GM18517 (cell line): Measurements from ENCODE around the gene SNF8.
"Not testable (repeated sequence)": the region's sequence is repeated elsewhere in the genome, so short reads cannot be mapped to it uniquely, and the experiment has no call there.

Source experiments
- ATAC-seq: cut with Tn5 transposase; IDR thresholded peaks from one replicate; pipeline ENCODE4 v1.9.1; 2021; ENCODE audit warnings: mild to moderate bottlenecking, moderate library complexity; ENCODE audit not compliant: unreplicated experiment

The SNF8 gene, protein sequence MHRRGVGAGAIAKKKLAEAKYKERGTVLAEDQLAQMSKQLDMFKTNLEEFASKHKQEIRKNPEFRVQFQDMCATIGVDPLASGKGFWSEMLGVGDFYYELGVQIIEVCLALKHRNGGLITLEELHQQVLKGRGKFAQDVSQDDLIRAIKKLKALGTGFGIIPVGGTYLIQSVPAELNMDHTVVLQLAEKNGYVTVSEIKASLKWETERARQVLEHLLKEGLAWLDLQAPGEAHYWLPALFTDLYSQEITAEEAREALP

DNA sequence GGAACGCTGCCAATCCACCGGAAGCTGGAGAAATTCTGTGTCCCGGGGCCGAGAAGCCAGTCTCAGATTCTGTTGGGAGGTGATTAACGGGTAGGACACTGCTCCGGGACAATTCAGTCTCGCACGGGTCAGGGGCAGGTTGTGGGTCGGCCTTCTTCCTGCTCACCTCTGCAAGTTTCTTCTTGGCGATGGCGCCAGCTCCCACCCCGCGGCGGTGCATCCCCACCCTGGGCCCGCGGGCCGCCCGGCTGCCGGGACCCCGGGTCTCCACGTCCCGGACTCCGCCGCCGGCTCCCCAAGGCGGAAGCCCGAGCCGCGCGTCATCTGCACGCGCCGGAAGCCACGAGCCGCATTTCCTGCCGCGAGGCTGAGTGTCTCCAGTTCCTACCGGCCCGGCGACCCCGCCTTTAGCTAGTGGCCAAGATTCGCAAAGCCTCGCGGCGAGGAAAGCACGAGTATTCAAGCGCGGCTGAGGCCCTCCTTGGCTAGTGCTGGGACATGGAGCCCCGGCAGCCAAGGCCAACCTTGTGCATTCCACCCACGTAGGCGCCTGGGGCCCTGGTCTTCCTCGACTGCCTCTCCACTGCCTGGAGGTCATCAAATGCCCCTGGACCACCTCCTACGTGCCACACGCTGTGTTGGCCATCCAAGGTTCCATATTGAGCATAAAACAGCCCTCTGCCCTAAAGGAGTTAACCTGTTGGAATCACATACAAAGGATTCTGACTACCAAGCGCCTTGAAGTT lies at the start of gene SNF8:
SNF8 (minus strand) TSS at position 328 of the 746 bp plus-strand sequence; CDS start at position 220, 108 bp downstream.
- peak; percentile 83 for ATAC-seq

DNA sequence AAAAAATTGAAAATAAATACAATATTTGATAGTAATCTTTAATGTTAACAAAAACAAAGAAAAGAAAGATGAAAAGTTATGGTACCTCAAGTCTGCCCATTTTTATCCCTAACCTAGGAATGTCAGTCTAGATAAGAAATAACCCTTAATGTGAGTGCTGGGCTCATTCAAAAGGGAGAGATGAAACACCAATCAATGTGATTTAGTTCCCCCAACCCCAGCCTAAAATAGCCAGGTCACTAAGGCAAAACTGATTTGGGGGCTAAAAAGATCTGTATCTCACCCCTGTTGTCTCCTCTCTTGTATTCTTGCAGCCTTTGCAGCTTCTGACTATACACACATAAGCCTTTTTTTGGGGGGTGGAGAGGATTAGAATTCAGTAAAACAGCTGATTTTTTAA lies 49.3 kb upstream of the SNF8 start:
- no peak for ATAC-seq

DNA sequence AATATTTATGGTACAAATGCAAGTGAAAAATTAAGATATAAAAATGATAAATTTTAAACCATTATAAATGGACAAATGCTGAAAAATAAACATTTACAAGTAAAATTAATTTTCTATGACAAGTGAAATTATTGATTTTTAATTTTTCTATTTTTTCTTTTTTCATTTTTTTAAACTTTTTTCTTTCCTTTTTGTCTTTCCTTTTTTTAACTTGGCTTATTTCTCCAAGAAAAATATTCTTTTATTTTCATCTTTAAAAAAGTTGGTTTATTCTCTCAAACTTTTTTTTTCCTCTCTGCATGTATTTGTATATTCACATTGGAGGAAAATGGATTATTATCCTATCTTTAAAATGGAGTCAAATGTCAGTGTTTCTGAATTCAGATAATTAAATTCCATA lies 48.7 kb upstream of the SNF8 start:
- ATAC-seq, result no peak

DNA sequence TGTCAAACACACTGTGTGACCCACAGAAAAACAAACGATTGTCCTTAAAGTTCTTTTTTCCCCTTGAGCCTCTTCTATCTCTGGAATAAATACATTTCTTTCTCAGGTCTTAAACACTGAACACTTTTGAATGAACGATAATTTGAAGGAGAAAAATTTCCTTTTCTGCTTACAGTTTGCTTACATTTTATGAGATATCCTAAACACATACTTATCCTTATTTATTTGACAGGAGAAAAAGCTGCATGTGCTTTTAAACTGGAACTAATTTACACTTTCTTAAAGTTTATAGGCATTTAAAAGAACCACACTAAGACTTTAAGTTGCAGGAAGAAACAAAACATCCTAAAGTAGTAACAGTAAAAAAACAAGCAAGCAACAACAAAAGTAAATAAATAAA lies 47.8 kb upstream of the SNF8 start:
- no peak for ATAC-seq

DNA sequence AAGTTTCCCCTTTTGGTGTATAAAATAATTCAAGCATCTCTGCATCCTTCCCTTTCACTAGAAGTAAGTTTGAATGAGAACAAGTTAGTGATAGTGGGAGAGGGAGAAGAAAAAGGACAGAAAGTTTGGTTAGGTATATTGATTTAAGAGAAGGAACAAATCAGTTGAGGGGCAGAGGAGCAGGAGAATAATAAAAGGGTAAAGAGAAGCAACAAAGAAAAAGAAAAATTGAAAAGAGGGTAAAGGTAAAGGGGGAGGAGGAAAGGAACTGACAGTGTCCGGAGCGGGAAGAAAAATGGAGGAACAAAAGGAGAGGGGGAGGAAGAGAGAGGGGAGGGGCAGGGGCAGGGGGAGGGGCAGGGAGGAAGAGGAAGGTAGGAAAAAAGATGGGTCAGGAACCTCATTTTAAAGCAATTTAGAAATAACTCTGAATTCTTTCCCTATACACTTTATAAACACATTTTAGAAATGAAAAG lies 46.3 kb upstream of the SNF8 start:
- ATAC-seq, result no peak

DNA sequence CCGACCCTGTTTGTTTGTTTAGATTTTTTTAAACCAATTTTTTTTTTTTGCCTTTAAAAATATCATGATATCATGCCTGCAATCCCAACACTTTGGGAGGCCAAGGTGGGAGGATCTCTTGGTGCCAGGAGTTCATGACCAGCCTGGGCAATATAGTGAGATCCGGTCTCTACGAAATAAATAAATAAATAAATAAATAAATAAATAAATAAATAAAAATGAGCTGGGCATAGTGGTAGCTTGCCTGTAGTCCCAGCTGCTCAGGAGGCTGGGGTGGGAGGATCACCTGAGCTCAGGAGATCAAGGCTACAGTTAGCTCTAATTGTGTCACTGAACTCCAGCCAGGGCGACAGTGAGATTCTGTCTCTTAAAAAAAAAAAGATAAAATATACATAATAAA lies 44.5 kb upstream of the SNF8 start:
- ATAC-seq, result no peak

DNA sequence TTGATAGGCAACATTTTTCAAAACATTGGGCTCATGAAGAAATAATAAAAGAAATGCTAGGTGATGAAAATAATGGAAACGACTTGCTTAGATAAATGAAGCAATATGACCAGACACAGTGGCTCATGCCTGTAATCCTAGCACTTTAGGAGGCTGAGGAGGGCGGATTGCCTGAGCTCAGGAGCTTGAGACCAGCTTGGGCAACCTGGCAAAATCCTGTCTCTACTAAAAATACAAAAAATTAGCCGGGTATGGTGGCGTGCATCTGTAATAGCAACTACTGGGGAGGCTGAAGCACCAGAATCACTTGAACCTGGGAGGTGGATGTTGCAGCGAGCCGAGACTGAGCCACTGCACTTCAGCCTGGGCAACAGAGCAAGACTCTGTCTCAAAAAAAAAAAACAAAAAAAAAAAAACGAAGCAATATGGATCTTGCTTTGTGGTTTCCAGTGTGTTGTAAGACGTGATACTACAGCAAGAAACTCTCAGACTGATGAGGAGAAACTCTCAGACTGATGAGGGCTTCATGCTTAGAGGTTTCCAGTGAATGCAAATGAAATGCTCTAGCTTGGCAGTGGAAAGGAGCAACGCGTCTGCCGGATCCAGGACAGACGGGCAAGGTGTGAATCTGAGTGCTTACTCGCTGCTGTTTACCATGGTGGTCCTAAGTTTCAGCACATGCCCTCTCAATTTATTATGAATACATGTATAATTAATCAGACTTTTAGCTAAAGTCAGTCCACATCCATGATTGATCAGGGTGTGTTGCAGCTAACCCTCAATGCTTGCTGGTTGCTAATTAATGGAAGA lies 41.0 kb upstream of the SNF8 start:
- ATAC-seq, result no peak

DNA sequence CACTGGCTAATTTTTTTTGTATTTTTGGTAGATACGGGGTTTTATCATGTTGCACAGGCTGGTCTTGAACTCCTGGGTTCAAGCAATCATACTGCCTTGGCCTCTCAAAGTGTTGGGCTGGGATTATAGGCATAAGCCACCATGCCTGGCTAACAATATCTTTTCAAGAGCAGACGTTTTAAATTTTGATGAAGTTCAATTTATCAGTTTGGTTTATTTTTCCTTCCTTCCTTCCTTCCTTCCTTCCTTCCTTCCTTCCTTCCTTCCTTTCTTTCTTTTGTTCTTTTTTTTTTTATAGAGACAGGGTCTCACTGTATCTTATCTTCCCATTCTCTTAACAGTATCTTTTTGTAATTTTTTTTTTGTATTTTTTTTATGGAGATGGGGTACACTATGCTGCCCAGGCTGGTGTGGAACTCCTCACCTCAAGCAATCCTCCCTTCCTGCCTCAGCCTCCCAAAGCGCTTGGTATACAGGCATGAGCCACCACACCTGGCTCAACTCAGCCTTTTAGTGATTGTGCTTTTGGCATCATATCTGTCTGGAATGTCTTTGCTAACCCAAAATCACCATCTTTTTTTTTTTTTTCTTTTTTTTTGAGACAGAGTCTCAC lies 37.4 kb upstream of the SNF8 start:
- no peak for ATAC-seq

DNA sequence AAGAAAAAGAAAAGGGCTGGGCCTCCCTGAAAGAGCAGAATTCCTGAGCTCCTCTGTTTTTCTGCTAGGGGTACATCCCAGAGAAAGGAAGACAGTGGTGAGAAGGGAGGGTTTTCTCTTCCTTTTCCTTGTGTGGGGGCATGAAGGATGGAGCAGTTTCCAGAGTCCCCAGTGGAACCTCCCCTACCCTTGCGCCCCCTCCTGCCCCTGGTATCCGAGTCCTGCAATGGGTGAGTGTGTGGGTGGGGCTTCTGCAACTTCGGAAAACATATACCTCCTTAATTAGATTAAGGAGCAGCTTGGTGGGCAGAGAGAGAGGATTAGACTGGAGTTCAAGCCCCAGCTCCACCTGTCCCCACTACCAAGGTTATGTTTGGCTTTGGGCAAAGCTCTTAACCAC lies 29.2 kb upstream of the SNF8 start:
- ATAC-seq, result no peak

DNA sequence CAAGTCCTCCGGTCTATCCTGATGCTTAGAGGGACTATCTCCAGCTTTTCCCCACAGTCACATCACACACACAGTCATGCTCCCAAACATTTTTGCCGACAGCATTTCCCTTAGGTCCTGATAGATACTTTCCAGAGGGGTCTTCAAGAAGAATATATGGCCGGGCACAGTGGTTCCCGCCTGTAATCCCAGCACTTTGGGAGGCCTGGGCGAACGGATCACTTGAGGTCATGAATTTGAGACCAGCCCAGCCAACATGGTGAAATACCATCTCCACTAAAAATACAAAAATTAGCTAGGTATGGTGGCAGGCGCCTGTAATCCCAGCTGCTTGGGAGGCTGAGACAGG lies 28.1 kb upstream of the SNF8 start:
- ATAC-seq, result no peak

DNA sequence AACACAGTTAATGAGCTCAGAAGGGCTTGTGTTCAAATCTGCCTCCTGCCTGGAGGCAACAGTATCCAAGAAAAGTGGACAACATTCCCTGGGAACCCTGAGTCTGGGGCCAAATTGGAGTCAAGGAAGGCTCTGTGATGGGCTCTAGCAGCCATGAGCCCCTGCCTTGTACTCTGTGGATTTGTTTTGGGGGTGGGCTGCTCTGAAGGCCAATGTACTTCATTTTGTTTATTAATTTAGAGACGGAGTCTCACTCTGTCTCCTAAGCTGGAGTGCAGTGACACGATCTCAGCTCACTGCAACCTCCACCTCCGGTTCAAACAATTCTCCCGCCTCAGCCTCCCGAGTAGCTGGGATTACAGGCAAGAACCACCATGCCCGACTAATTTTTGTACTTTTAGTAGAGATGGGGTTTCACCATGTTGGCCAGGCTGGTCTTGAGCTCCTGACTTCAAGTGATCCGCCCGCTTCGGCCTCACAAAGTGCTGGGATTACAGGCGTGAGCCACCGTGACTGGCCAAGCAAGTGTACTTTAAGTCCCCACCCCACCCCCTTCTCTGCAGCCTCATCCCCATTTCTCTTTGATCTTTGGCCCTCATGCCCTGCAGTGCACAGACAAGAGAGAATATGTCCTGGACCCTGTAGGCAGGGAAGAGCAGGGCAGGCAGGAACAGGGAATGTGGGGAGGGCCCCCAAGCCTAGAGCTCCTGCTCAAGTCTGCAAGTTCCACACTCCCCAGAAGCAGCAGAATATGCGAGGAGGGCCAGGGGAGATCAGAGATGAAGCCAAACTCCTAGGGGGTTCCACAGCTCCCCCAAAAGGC lies 26.4 kb upstream of the SNF8 start:
- no peak for ATAC-seq

DNA sequence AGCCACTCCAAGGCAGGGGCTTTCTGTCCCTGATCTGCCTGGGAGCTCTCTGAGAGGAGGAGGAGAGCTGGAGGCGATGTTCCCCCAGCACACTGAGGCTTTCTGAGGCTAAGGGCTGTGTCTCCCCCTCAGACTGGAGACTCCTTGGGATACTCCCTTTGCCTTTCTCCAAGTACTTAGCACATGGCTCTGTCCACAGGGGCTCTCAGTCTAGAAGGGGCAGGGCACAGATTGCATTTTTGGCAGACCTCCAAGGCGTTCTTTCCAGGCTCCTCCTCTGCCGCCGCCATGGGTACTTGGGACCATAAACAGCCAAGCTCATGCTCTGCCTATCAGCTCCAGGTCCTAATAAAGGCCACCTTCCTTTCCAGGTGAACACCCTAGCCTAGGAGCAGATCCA lies 25.6 kb upstream of the SNF8 start:
- no peak for ATAC-seq

DNA sequence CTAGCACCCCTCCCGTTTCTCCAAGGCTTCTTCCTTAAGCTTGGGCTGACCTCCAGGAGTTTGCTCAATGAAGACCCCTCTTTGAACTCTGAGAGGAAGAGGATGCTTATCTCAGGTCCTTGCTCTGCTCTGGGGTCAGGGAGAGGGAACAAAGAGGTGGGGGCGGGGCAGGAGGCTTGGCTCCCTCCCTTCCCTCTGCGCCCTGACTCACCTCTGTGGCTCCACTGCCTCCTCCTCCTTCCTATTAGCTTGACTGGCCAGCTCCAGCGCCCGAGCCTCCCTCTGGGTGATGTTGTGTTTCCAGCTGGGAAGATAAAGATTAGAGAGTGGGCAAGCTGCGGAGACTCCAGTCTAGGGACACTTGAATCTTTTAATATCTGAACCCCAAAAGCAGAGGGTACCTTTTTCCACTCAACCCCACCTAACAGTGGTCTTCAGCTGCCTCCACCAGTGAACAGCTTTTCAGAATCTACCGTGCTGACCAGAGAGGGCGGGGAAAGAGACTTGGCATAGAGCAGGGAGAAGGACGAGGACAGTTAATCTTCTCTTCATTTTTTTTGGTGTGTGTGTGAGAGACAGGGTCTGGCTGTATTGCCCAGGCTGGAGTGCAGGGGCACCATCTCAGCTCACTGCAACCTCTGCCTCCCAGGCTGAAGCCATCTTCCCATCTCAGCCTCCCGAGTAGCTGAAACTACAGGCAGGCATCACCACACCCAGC lies 17.0 kb upstream of the SNF8 start:
- ATAC-seq, result no peak

DNA sequence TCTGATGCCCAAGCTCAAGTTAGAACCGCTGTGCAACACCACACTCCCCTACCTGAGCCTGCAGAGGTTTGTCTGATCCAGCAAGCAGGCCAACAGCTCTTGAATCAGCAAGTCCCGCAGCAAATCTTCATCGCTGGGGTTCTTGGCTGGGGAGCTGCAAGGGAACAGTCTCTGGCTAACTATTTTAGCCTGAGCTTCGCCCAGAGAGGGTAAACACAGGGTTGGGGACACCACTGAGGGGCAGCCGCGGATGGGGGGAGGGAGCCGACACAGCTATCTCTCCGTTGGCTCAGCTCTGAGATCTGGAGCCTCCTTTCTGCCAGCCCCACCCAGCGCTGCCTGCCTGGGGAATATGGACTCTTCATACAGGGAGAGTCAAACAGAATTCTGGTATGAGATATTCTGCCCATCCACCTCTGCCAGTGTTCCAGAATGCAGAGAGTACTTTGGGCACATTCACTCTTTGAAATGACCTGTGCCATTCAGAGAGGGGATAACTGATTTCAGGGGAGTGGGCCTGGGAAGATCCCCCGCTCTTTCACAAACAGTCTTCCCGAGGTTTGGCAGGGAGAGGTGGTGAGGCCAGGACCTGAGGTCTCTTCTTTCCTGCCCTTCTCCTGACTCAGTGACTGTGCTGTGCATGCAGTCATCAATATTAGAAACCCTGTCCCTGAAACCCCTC lies 16.3 kb upstream of the SNF8 start:
- ATAC-seq, result no peak

DNA sequence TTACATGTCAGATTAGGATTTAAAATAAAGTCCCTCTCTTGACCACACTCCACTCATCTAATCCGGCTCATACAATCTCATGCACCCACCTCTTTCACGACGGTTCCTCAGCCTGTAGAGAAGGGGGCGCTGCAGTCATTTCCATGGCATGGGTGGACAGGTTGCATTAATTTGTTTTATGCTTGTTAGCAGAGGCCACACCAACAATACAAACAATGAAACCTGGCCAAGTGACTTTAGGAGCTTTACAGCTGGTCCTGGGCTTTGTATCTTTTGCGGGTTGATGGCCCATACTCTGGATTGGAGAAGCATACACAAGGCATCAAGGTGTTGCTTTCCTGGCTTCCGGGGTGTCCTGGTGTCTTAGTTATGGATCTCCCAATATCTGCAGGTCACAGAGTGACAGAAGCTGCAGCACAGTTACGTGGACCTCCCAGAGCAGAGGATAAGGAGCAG lies 9.7 kb upstream of the SNF8 start:
- no peak for ATAC-seq

DNA sequence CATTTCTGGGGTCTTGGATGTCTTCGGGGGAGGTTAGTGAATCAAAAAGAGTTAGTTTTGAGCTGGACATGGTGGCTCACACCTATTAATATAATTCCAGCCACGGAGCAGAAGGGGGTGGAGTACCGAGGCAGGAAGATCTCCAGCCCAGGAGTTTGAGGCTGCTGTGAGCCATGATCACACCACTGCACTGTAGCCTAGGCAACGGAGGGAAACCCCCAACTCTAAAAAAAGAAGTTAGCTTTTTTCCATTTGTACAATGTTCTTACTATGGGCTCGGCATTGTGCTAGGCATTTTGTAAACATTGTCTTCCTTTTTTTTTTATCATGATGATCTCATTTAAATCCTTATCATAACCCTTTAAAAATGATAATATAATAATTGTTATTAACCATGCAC lies 8.3 kb upstream of the SNF8 start:
- ATAC-seq, result no peak

DNA sequence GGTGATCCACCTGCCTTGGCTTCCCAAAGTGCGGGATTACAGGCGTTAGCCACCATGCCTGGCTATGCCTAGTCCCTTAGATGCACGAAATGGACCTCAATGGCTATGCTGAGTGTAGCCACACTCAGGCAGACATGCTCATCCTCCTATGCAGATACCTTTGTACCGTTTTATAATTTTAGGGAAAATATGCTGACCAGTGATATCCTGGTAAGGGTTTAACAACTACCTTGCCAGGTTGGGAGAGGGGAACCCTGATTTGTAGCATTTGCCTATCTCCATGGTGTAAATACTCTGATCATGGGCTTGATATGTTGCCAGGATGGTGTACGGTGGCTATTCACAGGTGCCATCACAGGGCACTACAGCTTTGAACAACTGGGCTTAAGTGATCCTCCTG lies 6.9 kb upstream of the SNF8 start:
- no peak for ATAC-seq

DNA sequence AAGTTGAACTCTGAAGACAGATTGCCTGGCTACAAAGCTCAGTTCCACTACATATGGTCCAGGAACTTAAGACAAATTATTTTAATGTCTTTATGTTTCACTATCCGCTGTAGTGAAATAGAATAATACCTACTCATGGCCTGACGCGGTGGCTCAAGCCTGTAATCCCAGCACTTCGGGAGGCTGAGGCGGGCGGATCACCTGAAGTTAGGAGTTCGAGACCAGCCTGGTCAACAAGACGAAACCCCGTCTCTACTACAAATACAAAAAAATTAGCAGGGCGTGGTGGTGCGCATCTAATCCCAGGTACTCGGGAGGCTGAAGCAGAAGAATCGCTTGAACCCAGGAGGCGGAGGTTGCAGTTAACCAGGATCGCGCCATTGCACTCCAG lies 614 bp upstream of the SNF8 start:
- ATAC-seq, result not testable (repeated sequence)

DNA sequence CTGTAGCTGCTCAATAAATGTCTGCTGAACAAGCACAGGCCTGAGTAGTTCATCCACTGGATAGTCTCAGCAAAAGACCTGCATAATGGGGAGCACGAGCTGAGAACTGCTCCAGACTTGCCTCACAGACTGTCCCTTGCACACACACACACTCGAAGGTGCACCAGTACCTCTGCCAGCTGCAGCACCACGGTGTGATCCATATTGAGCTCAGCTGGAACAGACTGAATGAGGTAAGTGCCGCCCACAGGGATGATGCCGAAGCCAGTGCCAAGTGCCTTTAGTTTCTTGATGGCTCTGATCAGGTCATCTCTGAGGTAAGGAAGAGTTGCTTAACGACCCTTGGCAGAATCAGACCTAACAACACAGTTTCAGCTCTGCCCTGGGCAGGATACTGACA lies 11.6 kb downstream of the SNF8 start:
- no peak for ATAC-seq
